Left lobe of liver (tissue), 2 donors: ENCODE measurements around the gene ASB11. TPM values are rescaled to one million over a fixed set of nuclear protein-coding genes. Genes with fewer than 3 reads are reported as not detected.

Source experiments
- ATAC-seq: fragments of 200-7000 bp; cut with Tn5 transposase; one replicate; pipeline ENCODE4 v1.9.1; 2020; ENCODE audit warnings: mild to moderate bottlenecking, moderate library complexity
- DNase-seq: peaks from one replicate; pipeline ENCODE4 v3.0.0-alpha.2; 2020; ENCODE audit warnings: low spot score
- total RNA-seq: library from RNA; stranded (reverse); gene quantifications from one replicate; pipeline ENCODE4 v1.2.1, GENCODE V29; 2021
- donor health status: DM: no; HTN: no; CAD: no; lungs with moderate emphysema.
- donor health status: DM: no; HTN: yes; CAD: no.

ASB11 gene
- total RNA-seq, 1 donor from 2014 or later: not detected

- ATAC-seq (no peak), DNase-seq (no peak)
Measured at GRCh38 chrX:15235001-15235400, 80.4 kb downstream of the ASB11 start.

- ATAC-seq (no peak), DNase-seq (no peak)
Measured at GRCh38 chrX:15233416-15234015, 81.9 kb downstream of the ASB11 start.

Other genes starting within 250 kb of the ASB11 start
- 4.7 TPM for gene ASB9, start 45.6 kb downstream of the ASB11 start, total RNA-seq
- gene PIGA, start 19.9 kb upstream of the ASB11 start, total RNA-seq: 5.7 TPM
- 0.28 TPM for gene VEGFD, start 68.8 kb upstream of the ASB11 start, total RNA-seq
- 19.3 TPM for gene PIR, start 177.7 kb upstream of the ASB11 start, total RNA-seq
- gene BMX, start 185.2 kb upstream of the ASB11 start, total RNA-seq: 0.78 TPM